ENCODE measurements around the gene SLC25A20.
A peak's percentile ranks its signal among the peaks of the same experiment; 100 is the strongest.
"Not testable (repeated sequence)": the region's sequence is repeated elsewhere in the genome, so short reads cannot be mapped to it uniquely, and the experiment has no call there.

Gene SLC25A20, protein sequence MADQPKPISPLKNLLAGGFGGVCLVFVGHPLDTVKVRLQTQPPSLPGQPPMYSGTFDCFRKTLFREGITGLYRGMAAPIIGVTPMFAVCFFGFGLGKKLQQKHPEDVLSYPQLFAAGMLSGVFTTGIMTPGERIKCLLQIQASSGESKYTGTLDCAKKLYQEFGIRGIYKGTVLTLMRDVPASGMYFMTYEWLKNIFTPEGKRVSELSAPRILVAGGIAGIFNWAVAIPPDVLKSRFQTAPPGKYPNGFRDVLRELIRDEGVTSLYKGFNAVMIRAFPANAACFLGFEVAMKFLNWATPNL

DNA sequence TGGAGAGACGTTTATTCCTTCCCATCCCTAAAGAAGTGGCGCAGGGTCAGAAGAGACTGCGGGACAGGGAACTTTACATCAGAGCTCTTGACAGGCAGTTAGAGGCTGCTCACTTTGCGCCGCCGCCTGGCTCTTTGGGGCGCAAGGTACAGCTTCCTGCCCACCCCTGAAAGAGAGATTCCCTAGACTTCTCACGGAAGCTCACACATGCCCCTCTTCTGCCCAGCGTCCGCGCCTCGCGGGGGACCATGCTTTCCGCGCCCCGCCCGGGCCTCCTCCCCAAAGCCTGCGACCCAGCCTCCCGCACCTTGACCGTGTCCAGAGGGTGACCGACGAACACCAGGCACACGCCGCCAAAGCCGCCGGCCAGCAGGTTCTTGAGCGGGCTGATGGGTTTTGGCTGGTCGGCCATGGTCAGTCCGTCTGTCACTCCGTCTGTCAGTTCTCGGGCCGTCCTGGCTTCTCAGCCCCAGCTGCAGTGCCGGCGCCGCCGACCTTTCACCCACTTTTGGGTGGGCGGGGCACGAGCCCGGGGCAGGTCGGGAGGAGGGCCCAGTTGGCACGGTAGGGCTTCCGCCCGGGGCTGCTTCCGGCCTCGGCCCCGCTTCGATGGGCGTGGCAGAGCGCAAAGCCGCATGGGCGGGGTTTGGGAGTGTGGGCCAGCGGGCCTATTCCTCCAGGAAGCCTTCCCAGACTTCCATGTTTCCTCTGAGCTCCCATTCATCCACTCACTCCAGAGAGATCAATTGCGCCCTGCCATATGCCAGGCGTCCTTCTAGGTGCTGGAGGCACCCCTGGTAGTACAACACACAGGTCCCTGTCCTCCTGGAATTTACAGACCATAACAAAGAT is at the start of gene SLC25A20:
Gene SLC25A20, minus strand, starts transcription at position 500 of the 852 bp plus-strand sequence. Its CDS starts 88 bp downstream, at position 412.
- peak; percentile 91 for DNase-seq

- DNase-seq, result no peak
These were observed 47.3 kb upstream of the SLC25A20 start for GRCh38 chr3:48945891-48946549.

DNA sequence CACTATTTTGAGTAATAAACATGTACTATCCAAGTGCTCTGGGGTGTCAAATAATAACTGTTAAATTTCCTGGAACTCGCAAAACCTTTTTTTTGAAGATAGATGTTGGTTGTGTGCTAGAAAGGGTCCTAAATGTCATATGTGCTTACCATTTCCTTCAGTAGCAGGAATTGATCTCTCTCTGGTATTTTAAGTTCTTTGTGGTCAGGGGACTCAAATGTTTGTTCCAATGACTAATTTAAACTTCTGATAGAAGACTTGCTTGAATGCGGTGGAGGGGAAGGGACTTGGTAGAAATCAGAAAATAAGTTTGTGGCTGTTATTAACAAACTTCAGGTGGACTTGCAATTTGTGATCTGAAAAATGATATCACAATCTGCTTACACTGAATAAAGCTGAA is 46.8 kb upstream of the SLC25A20 start:
- no peak for DNase-seq

DNA sequence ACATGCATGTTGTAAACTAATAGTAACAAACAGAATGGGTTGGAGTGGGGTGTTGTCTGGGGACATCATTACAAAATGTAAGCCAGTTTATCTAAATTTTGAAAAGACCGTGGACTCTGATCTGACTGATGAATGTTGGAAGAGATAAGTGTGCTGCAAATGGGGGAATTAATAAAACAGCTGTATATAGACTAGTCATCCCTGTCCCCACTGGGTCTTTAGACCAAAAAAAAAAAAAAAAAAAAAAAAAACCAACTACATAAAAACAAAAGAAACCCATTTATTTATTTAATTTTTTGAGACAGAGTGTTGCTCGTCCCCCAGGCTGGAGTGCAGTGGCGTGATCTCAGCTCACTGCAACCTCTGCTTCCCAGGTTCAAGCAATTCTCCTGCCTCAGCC is 40.0 kb upstream of the SLC25A20 start:
- DNase-seq, result no peak

DNA sequence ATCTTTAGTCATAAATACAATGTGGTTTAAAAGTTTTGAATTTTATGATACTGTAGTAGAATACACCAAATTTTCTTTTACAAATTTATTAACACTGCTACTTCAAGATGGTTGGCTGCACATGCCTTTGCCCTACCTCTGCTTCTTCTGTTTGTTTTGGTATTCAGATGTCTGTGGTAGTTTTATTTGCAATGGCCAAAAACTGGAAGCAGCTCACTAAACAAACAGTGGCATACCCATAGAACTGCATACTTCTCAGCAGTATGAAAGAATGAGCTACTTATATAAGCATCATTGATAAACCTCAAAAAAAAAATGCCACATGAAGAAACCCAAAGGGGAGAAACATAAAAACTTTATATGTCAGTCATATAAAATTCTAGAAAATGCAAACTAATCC is 39.5 kb upstream of the SLC25A20 start:
- DNase-seq, result no peak

- no peak for DNase-seq
These were observed 36.8 kb upstream of the SLC25A20 start for GRCh38 chr3:48935530-48935929.

GRCh38 chr3:48934333-48934991 is 35.8 kb upstream of the SLC25A20 start:
- no peak for DNase-seq

DNA sequence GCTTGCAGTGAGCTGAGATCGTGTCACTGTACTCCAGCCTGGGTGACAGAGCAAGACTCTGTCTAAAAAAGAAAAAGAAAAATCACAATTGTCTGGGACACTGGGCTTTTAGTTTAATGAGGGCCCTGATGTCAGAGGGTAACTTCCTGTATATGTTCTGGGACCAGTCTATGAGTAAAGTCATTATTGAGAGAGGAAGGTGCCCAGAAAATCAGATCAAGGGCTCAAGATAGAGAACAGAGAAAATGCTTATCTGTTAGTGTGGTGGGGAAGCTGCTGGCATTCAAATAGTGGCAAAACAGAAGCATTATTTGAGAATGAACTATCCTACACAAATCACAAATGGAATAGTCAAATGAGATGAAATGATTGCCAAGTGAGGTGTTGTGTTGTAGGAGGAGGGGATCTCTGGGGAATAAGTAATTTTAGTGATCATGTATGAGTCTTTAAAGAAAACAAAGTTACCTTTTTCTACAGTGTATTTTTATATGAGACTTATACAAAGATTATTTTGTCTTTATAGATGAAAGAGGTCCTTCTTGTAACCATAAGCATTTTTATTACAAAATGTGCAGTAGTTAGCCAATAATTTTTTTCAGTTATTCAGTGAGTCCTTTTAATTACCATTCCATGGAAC is 33.4 kb upstream of the SLC25A20 start:
- DNase-seq, result no peak

GRCh38 chr3:48930590-48930989 is 31.9 kb upstream of the SLC25A20 start:
- no peak for DNase-seq

DNA sequence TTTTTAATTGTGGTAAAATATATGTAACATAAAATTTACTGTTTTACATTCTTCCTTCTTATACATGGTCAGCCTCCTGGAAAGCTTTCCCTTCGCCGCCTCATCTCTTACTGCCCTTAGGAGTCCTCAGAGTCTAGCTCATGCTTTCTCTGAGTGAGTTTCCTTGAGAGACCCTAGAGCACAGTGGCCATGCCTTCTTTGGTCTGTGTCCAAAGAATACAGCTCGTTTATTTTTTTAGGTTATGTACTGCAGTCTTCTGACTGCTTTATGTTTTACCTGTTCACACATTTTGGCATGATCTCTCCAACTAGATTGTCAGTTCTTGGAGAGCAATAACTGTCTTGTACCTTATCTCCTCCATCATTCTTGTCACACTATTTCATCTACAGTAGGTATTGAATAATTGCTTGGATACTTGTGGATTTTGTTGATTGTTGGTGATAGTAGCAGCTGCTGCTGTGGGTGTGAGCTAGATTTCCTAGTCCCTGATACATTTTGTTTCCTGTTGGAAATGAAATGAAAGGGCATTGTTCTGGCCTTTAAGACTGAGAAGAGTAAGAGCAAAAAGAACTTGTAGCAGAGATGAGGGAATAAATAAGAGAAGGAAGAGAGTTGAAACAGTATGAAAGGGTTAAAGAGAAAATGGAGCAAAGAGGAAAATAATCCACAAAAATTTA is 30.8 kb upstream of the SLC25A20 start:
- DNase-seq, result no peak

DNA sequence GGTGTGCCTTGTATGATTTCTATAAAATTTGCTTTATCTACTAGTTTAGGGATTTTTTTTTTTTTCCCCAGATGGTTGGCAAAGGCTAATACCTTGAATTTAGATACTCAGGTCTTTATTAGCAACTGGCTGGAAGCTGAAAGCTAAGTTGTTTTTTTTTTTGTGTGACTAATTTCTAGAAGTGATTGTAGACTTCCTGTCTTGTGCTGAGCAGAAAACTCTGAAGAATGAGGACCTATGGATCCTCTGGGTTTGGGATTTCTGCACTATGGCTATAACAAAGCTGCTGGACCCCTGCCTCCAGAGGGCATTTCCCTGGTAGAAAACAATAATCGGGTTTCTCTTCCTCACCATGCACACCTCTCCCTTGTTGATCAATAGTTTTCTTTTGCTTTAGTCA is 30.0 kb upstream of the SLC25A20 start:
- no peak for DNase-seq

DNA sequence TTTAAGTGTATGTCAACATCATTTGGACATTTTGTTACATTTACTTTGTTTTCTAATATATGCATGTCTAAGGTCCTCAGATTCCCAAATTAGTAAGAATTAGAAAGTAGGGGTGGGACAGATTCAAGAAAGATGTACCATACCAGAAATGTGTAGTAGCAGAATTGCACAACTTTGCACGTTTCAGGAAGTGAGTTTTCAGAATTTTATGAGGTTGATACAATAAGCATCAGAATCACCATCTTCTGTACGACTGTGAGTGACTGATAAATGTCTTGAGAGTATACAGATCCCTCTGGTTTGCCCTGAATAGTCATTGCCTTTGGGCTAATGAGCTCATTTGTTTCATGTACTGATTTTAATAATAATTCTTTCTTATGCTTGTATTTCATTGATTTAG is 29.2 kb upstream of the SLC25A20 start:
- DNase-seq, result no peak

DNA sequence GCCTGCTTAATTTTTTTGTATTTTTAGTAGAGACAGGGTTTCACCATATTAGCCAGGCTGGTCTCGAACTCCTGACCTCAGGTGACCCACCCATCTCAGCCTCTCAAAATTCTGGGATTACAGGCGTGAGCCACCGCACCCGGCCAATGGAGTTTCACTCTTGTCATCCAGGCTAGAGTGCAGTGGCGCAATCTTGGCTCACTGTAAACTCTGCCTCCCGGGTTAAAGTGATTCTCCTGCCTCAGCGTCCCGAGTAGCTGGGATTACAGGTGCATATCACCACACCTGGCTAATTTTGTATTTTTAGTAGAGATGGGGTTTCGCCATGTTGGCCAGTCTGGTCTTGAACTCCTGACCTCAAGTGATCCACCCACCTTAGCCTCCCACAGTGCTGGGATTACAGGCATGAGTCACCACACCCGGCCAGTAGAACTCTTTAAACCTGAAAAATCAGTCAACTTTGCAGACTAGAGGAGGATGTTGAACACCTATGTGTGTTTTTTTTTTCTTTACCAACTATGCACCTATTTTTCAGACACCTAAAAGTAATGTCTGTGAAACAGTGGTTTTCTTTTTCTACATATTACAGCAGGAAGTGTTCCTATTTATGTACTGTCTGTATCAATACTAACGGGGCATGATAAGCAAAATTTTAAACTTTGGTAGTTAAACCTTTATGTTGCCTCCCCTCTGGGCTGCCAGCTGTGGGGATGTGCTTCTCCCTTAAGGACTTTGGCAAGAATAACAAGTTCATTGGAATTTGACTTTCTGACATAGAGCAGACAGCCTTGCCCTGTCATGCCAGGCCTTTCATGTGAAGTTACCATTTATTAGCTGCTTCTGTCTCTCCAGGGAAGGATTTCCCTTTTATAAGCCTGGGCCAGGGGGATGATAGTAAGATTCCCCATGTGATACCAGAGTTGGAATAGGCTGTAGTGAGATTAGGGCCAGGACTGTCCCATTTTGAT is 28.0 kb upstream of the SLC25A20 start:
- no peak for DNase-seq

GRCh38 chr3:48919215-48920138 is 20.8 kb upstream of the SLC25A20 start:
- DNase-seq, result no peak

GRCh38 chr3:48918388-48919214 is 19.9 kb upstream of the SLC25A20 start, which contains the start of gene ARIH2:
Gene ARIH2 (plus strand): TSS chr3:48918842. CDS start chr3:48927559, 8,717 bp downstream.
- DNase-seq, result peak; percentile 94

GRCh38 chr3:48915296-48915695 is 16.6 kb upstream of the SLC25A20 start:
- DNase-seq, result no peak

DNA sequence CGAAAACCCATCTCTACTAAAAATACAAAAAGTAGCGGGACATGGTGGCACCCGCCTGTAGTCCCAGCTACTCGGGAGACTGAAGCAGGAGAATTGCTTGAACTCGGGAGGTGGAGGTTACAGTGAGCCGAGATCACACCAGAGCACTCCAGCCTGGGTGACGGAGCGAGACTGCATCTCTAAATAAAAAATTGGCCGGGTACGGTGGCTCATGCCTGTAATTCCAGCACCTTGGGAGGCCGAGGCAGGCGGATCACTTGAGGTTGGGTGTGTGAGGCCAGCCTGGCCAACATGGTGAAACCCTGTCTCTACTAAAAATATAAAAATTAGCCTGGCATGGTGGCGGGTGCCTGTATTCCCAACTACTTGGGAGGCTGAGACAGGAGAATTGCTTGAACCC is 8.3 kb upstream of the SLC25A20 start:
- not testable (repeated sequence) for DNase-seq

GRCh38 chr3:48899273-48899672 is 591 bp upstream of the SLC25A20 start:
- no peak for DNase-seq

Data from left hindlimb (tissue), 1 donor.